H9 (cell line): ENCODE results near the gene MMS19. TPM values are rescaled to one million over a fixed set of nuclear protein-coding genes. Genes with fewer than 3 reads are reported as not detected.

Experiments used
- DNase-seq: peaks from one replicate; pipeline ENCODE4 v3.0.0-alpha.2; 2017
- H2AFZ ChIP-seq: one replicate; pipeline ENCODE4 v1.6.1; 2013; ENCODE audit warnings: mild to moderate bottlenecking, low read length, control low read depth, moderate library complexity
- H2AK5ac ChIP-seq: 2 replicates; pipeline ENCODE4 v1.6.1; 2013; ENCODE audit warnings: low read length, control low read depth, mixed read lengths; ENCODE audit not compliant: insufficient read length
- H2BK120ac ChIP-seq: one replicate; pipeline ENCODE4 v1.6.1; 2013; ENCODE audit warnings: low read depth, mild to moderate bottlenecking, low read length, control low read depth, inconsistent platforms; ENCODE audit not compliant: poor library complexity, severe bottlenecking
- H2BK12ac ChIP-seq: 2 replicates; pipeline ENCODE4 v1.6.1; 2013; ENCODE audit warnings: low read length, control low read depth, mixed read lengths, low read depth; ENCODE audit not compliant: insufficient read length
- H2BK15ac ChIP-seq: 2 replicates; pipeline ENCODE4 v1.6.1; 2013; ENCODE audit warnings: low read depth, low read length, control low read depth
- H2BK20ac ChIP-seq: one replicate; pipeline ENCODE4 v1.6.1; 2013; ENCODE audit warnings: low read depth, mild to moderate bottlenecking, low read length, control low read depth, inconsistent platforms; ENCODE audit not compliant: poor library complexity, severe bottlenecking
- H2BK5ac ChIP-seq: 2 replicates; pipeline ENCODE4 v1.6.1; 2013; ENCODE audit warnings: low read length, control low read depth, mixed read lengths; ENCODE audit not compliant: insufficient read length
- H3K14ac ChIP-seq: 2 replicates; pipeline ENCODE4 v1.6.1; 2013; ENCODE audit warnings: low read length, control low read depth; ENCODE audit not compliant: insufficient read depth
- H3K18ac ChIP-seq: 2 replicates; pipeline ENCODE4 v1.6.1; 2013; ENCODE audit warnings: low read depth, mild to moderate bottlenecking, mixed read lengths, low read length, control low read depth; ENCODE audit not compliant: insufficient read length
- H3K23ac ChIP-seq: 2 replicates; pipeline ENCODE4 v1.6.1; 2013; ENCODE audit warnings: low read length, control low read depth, mixed read lengths, low read depth; ENCODE audit not compliant: insufficient read length
- H3K23me2 ChIP-seq: 2 replicates; pipeline ENCODE4 v1.6.1; 2013; ENCODE audit warnings: low read depth, mild to moderate bottlenecking, mixed read lengths, low read length, control low read depth; ENCODE audit not compliant: insufficient read length, poor library complexity, severe bottlenecking
- H3K27ac ChIP-seq: 2 replicates; pipeline ENCODE4 v1.5.1; 2013; ENCODE audit warnings: low read length, control low read depth, mixed read lengths, low read depth; ENCODE audit not compliant: insufficient read length
- H3K27me3 ChIP-seq: 2 replicates; pipeline ENCODE4 v1.6.1; 2013; ENCODE audit warnings: low read length, control low read depth, inconsistent platforms; ENCODE audit not compliant: insufficient read depth
- H3K4ac ChIP-seq: 2 replicates; pipeline ENCODE4 v1.6.1; 2013; ENCODE audit warnings: low read depth, mild to moderate bottlenecking, control low read depth, inconsistent platforms, low read length, moderate library complexity
- H3K4me1 ChIP-seq: 2 replicates; pipeline ENCODE4 v1.6.1; 2013; ENCODE audit warnings: low read length, control low read depth, inconsistent platforms; ENCODE audit not compliant: insufficient read depth
- H3K4me2 ChIP-seq: 2 replicates; pipeline ENCODE4 v1.6.1; 2013; ENCODE audit warnings: low read length, control low read depth, mixed read lengths; ENCODE audit not compliant: insufficient read length, insufficient read depth
- H3K56ac ChIP-seq: 2 replicates; pipeline ENCODE4 v1.6.1; 2013; ENCODE audit warnings: low read depth, mild to moderate bottlenecking, mixed read lengths, low read length, control low read depth; ENCODE audit not compliant: insufficient read length
- H3K79me1 ChIP-seq: 2 replicates; pipeline ENCODE4 v1.6.1; 2013; ENCODE audit warnings: low read depth, mild to moderate bottlenecking, moderate library complexity, low read length, control low read depth, inconsistent platforms; ENCODE audit not compliant: insufficient read depth, poor library complexity, severe bottlenecking
- H3K79me2 ChIP-seq: 2 replicates; pipeline ENCODE4 v1.6.1; 2013; ENCODE audit warnings: low read length, control low read depth, inconsistent platforms; ENCODE audit not compliant: insufficient read depth
- H3K9ac ChIP-seq: 2 replicates; pipeline ENCODE4 v1.6.1; 2013; ENCODE audit warnings: low read length, control low read depth, mixed read lengths; ENCODE audit not compliant: insufficient read length; ENCODE audit errors: extremely low read depth
- H3K9me3 ChIP-seq: one replicate; pipeline ENCODE4 v1.6.1; 2013; ENCODE audit warnings: low read depth, low read length, inconsistent platforms; ENCODE audit not compliant: control insufficient read depth
- H3T11ph ChIP-seq: one replicate; pipeline ENCODE4 v1.6.1; 2013; ENCODE audit warnings: mild to moderate bottlenecking, low read length, control low read depth, inconsistent platforms
- H4K20me1 ChIP-seq: one replicate; pipeline ENCODE4 v1.6.1; 2013; ENCODE audit not compliant: control insufficient read depth, insufficient read length, insufficient read depth
- H4K5ac ChIP-seq: 2 replicates; pipeline ENCODE4 v1.6.1; 2013; ENCODE audit warnings: low read depth, mild to moderate bottlenecking, mixed read lengths, low read length, control low read depth; ENCODE audit not compliant: insufficient read length
- H4K8ac ChIP-seq: replicated peaks from 2 replicates; pipeline ENCODE4 v1.6.1; 2013; ENCODE audit warnings: low read length, control low read depth, mixed read lengths, low read depth; ENCODE audit not compliant: insufficient read length
- H4K91ac ChIP-seq: 2 replicates; pipeline ENCODE4 v1.6.1; 2013; ENCODE audit warnings: low read depth, mild to moderate bottlenecking, moderate library complexity, mixed read lengths, low read length, control low read depth; ENCODE audit not compliant: insufficient read length
- H3K27ac Mint-ChIP-seq, 3 experiments: 2 replicates in 2 of 3; 3 replicates in 1 of 3; pipeline ENCODE4 v1.8.0; 2020 to 2021; ENCODE audit warnings: mixed read lengths in 3 of 3, mild to moderate bottlenecking in 1 of 3, moderate library complexity in 1 of 3
- H3K27me3 Mint-ChIP-seq: 2 replicates; pipeline ENCODE4 v1.8.0; 2021; ENCODE audit warnings: low read depth, mild to moderate bottlenecking, moderate library complexity, mixed read lengths
- H3K36me3 Mint-ChIP-seq, 3 experiments: 2 replicates in 2 of 3; 3 replicates in 1 of 3; pipeline ENCODE4 v1.8.0; 2020 to 2021; ENCODE audit warnings: low read depth in 3 of 3, mixed read lengths in 3 of 3; ENCODE audit not compliant: insufficient read depth in 1 of 3
- H3K4me1 Mint-ChIP-seq, 2 experiments: 2 replicates each; pipeline ENCODE4 v1.8.0; 2020; ENCODE audit warnings: mixed read lengths in 2 of 2
- H3K4me3 Mint-ChIP-seq, 2 experiments: 2 replicates in 1 of 2; 3 replicates in 1 of 2; pipeline ENCODE4 v1.8.0; 2020 to 2021; ENCODE audit warnings: mild to moderate bottlenecking in 2 of 2, mixed read lengths in 2 of 2, moderate library complexity in 1 of 2
- H3K9me3 Mint-ChIP-seq, 2 experiments: 2 replicates in 1 of 2; 3 replicates in 1 of 2; pipeline ENCODE4 v1.8.0; 2020; ENCODE audit warnings: mild to moderate bottlenecking in 2 of 2, mixed read lengths in 2 of 2, moderate library complexity in 1 of 2
- WGBS: extraction: QIAGEN DNeasy Blood & Tissue Kit; methylation state at CpG from one replicate; pipeline ENCODE4 v1.1.7; 2013; ENCODE audit warnings: missing lambda C conversion rate, low lambda C conversion rate, mixed read lengths; ENCODE audit not compliant: insufficient read length; ENCODE audit errors: extremely low coverage; 5-methylcytosine and 5-hydroxymethylcytosine counted together
- total RNA-seq: library from RNA; stranded (reverse); gene quantifications from 2 replicates; pipeline ENCODE4 v1.2.1, GENCODE V29; 2021
- TF ChIP-seq, protein P1 (sequence below): fragments of 200-600 bp; sonication (generic); conservative IDR thresholded peaks from 3 replicates; pipeline ENCODE4 v1.8.0; 2021; ENCODE audit warnings: antibody characterized with exemption, mild to moderate bottlenecking

MMS19 gene
- total RNA-seq, 1 experiment from 2014 or later: 102 TPM

DNA sequence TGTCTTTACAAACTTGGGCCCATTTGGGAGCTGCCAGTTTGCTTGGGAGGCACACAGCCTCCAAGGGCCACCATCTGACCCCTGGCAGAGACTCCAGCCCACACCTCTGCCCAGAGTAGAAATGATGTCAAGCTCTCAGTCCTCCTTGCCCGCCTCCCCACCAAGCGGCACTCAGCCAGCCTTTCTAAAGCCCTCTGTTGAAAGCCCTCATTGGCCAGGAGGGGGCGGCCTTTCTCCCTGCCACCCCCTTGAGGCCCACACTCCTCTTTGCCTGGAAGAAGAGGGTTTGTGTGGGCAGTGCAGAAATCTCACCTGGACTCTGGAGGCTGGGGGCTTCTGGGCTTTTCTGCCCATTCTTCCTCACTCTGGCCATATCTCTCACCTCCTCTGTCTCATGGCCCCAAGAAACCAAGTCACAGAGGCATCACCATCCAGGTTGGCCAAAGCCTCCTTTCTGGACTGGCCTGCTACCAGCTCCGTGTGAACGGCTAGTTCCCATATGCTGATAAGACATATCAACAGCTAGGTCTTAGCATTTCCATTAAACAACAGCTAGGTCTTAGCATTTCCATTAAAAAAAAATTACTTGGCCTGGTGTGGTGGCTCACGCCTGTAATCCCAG, 36.6 kb upstream of the MMS19 start:
- no peaks in the 10 kb centered on the region for H3K79me1 ChIP-seq
- H3K4ac ChIP-seq: no peak overlapping the region
- H3K4me1 ChIP-seq: no peaks in the 10 kb centered on the region; the same call in 1 of the 2 replicates
- no peak overlapping the region for H4K8ac ChIP-seq
- H3K9me3 Mint-ChIP-seq: peaks cover 2% of the 10 kb centered on the region in 2 experiments
- no peak overlapping the region for H3K4me2 ChIP-seq
- no peak overlapping the region for H3K18ac ChIP-seq
- H2BK12ac ChIP-seq: no peak overlapping the region
- no peak overlapping the region for H2BK5ac ChIP-seq
- H3K56ac ChIP-seq: no peak overlapping the region
- no peak overlapping the region for H2BK20ac ChIP-seq
- no peaks in the 10 kb centered on the region for H3K9me3 ChIP-seq
- peaks cover 2 to 3% (median 2%) of the 10 kb centered on the region in 3 experiments for H3K36me3 Mint-ChIP-seq
- WGBS: no CpG with 5 or more reads among the region's 6 CpGs
- DNase-seq: peak; percentile 78
- no peak overlapping the region for H3K14ac ChIP-seq
- no peak overlapping the region for H2BK120ac ChIP-seq
- no peak overlapping the region for H3K23ac ChIP-seq
- H3K9ac ChIP-seq: no peak overlapping the region
- no peak overlapping the region for H3K27ac ChIP-seq
- H3K23me2 ChIP-seq: no peaks in the 10 kb centered on the region
- H3T11ph ChIP-seq: no peak overlapping the region
- no peaks in the 10 kb centered on the region for H3K27me3 ChIP-seq
- no peak overlapping the region for H2BK15ac ChIP-seq
- H3K79me2 ChIP-seq: no peaks in the 10 kb centered on the region
- no peak overlapping the region for H2AK5ac ChIP-seq
- H4K5ac ChIP-seq: no peak overlapping the region
- no peaks in the 10 kb centered on the region for H4K20me1 ChIP-seq
- H3K27me3 Mint-ChIP-seq: no peaks in the 10 kb centered on the region
- H3K4me1 Mint-ChIP-seq: peaks cover 15 to 36% of the 10 kb centered on the region in 2 experiments
- no peak overlapping the region for H2AFZ ChIP-seq
- peak overlapping the region in 1 of 3 experiments; percentile 64; a peak in 2 of 7 replicates for H3K27ac Mint-ChIP-seq
- TF ChIP-seq, protein P1, sequence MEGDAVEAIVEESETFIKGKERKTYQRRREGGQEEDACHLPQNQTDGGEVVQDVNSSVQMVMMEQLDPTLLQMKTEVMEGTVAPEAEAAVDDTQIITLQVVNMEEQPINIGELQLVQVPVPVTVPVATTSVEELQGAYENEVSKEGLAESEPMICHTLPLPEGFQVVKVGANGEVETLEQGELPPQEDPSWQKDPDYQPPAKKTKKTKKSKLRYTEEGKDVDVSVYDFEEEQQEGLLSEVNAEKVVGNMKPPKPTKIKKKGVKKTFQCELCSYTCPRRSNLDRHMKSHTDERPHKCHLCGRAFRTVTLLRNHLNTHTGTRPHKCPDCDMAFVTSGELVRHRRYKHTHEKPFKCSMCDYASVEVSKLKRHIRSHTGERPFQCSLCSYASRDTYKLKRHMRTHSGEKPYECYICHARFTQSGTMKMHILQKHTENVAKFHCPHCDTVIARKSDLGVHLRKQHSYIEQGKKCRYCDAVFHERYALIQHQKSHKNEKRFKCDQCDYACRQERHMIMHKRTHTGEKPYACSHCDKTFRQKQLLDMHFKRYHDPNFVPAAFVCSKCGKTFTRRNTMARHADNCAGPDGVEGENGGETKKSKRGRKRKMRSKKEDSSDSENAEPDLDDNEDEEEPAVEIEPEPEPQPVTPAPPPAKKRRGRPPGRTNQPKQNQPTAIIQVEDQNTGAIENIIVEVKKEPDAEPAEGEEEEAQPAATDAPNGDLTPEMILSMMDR: peak; percentile 87
- no peak overlapping the region for H4K91ac ChIP-seq
- no peak overlapping the region; a peak in 1 of 5 replicates for H3K4me3 Mint-ChIP-seq
